GM12801 (cell line): ENCODE results near the gene SEMA3F.

ENCODE experiments used
- CTCF ChIP-seq: IDR thresholded peaks from one replicate; pipeline ENCODE4 v1.5.1; 2011; ENCODE audit warnings: control low read depth; ENCODE audit not compliant: insufficient read length; ENCODE audit errors: extremely low read depth

Gene SEMA3F

GRCh38 chr3:50125541-50126286, 29.4 kb upstream of the SEMA3F start:
- no peak for TF ChIP-seq CTCF

- no peak for TF ChIP-seq CTCF
These were observed 28.6 kb upstream of the SEMA3F start for GRCh38 chr3:50126287-50127211.

GRCh38 chr3:50127251-50127691, 27.9 kb upstream of the SEMA3F start:
- no peak for TF ChIP-seq CTCF

GRCh38 chr3:50128001-50128400, 27.1 kb upstream of the SEMA3F start:
- TF ChIP-seq CTCF: no peak

- TF ChIP-seq CTCF: no peak
These were observed 24.7 kb upstream of the SEMA3F start for GRCh38 chr3:50130436-50130835.

GRCh38 chr3:50132421-50133282, 22.5 kb upstream of the SEMA3F start:
- TF ChIP-seq CTCF: no peak

- TF ChIP-seq CTCF: no peak
These were observed 21.9 kb upstream of the SEMA3F start for GRCh38 chr3:50133283-50133615.
